Neural cell (in vitro differentiated cells): ENCODE data around the gene DOCK4.

Experiments
- EP300 ChIP-seq: fragments of 450-650 bp; conservative IDR thresholded peaks from 2 replicates; pipeline ENCODE4 v1.6.1; 2014; ENCODE audit warnings: antibody characterized with exemption, mild to moderate bottlenecking, moderate library complexity; ENCODE audit not compliant: poor library complexity, severe bottlenecking
- MXI1 ChIP-seq: fragments of 450-650 bp; conservative IDR thresholded peaks from 2 replicates; pipeline ENCODE4 v1.6.1; 2014; ENCODE audit warnings: antibody characterized with exemption, mild to moderate bottlenecking; ENCODE audit not compliant: poor library complexity, severe bottlenecking
- SMC3 ChIP-seq: fragments of 450-650 bp; conservative IDR thresholded peaks from 2 replicates; pipeline ENCODE4 v1.6.1; 2014; ENCODE audit warnings: antibody characterized with exemption, mild to moderate bottlenecking, moderate library complexity; ENCODE audit not compliant: poor library complexity
- TF ChIP-seq, protein P1 (sequence below): fragments of 450-650 bp; IDR thresholded peaks from 2 replicates; pipeline ENCODE4 v1.5.1; 2014; ENCODE audit warnings: antibody characterized with exemption, mild to moderate bottlenecking, moderate library complexity; ENCODE audit not compliant: poor library complexity, severe bottlenecking

- TF ChIP-seq EP300 = no peak
- no peak for TF ChIP-seq SMC3
- TF ChIP-seq, protein P1, sequence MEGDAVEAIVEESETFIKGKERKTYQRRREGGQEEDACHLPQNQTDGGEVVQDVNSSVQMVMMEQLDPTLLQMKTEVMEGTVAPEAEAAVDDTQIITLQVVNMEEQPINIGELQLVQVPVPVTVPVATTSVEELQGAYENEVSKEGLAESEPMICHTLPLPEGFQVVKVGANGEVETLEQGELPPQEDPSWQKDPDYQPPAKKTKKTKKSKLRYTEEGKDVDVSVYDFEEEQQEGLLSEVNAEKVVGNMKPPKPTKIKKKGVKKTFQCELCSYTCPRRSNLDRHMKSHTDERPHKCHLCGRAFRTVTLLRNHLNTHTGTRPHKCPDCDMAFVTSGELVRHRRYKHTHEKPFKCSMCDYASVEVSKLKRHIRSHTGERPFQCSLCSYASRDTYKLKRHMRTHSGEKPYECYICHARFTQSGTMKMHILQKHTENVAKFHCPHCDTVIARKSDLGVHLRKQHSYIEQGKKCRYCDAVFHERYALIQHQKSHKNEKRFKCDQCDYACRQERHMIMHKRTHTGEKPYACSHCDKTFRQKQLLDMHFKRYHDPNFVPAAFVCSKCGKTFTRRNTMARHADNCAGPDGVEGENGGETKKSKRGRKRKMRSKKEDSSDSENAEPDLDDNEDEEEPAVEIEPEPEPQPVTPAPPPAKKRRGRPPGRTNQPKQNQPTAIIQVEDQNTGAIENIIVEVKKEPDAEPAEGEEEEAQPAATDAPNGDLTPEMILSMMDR = no peak
- TF ChIP-seq MXI1 = no peak
These were observed 436.1 kb downstream of the DOCK4 start for GRCh38 chr7:111770116-111770515.
